Panc1 (cell line): ENCODE measurements around the gene FAM131A. TPM values are rescaled to one million over a fixed set of nuclear protein-coding genes. Genes with fewer than 3 reads are reported as not detected.

Experiments used
- ATAC-seq: fragments of 200-7000 bp; cut with Tn5 transposase; 2 replicates; pipeline ENCODE4 v1.9.1; 2020; ENCODE audit warnings: mild to moderate bottlenecking, moderate library complexity
- BruUV-seq: library from RNA; stranded (reverse); fragments of 400-500 nt; replicated peaks from 2 replicates; lab custom pipeline; 2021; lab: Mats Ljungman, UMichigan
- CTCF ChIA-PET: fragments of 300-600 bp; sonication (Branson Sonifier 250); formaldehyde crosslinking; loops from one replicate; lab custom pipeline; 2022; ENCODE audit warnings: antibody characterized with exemption; lab: Charles Lee
- POLR2A ChIA-PET: fragments of 300-600 bp; sonication (Branson Sonifier 250); formaldehyde crosslinking; loops from one replicate; lab custom pipeline; 2022; ENCODE audit warnings: antibody characterized with exemption; lab: Charles Lee
- DNase-seq: peaks from one replicate; pipeline ENCODE4 v3.0.0-alpha.2; 2010; ENCODE audit warnings: low read depth, low spot score
- H3K27ac ChIP-seq: 2 replicates; pipeline ENCODE4 v1.5.1; 2011; ENCODE audit warnings: mild to moderate bottlenecking, low read length, inconsistent platforms
- H3K27me3 ChIP-seq: fragments of 200-500 bp; sonication (Bioruptor generic); 2 replicates; pipeline ENCODE4 v1.6.0; 2014; ENCODE audit warnings: low read length, inconsistent platforms; ENCODE audit not compliant: control insufficient read depth, insufficient read depth
- H3K36me3 ChIP-seq: fragments of 200-500 bp; sonication (Bioruptor generic); 2 replicates; pipeline ENCODE4 v1.5.1; 2014; ENCODE audit warnings: inconsistent platforms, mild to moderate bottlenecking, low read length, moderate library complexity; ENCODE audit not compliant: control insufficient read depth, insufficient read depth
- H3K4me1 ChIP-seq: 2 replicates; pipeline ENCODE4 v1.5.1; 2011; ENCODE audit warnings: inconsistent platforms, mild to moderate bottlenecking, low read length, moderate library complexity; ENCODE audit not compliant: control insufficient read depth, insufficient read depth
- H3K4me3 ChIP-seq, 2 experiments: 2 replicates each; pipeline ENCODE4 v1.5.1; 2011 to 2012; ENCODE audit warnings: low read depth in 2 of 2, low read length in 2 of 2, mild to moderate bottlenecking in 2 of 2, inconsistent platforms in 1 of 2, moderate library complexity in 1 of 2
- H3K9me3 ChIP-seq: fragments of 200-500 bp; sonication (Bioruptor generic); 2 replicates; pipeline ENCODE4 v1.5.1; 2014; ENCODE audit warnings: low read depth, mild to moderate bottlenecking, inconsistent platforms, low read length, moderate library complexity; ENCODE audit not compliant: control insufficient read depth, insufficient read depth
- POLR2AphosphoS5 ChIP-seq: IDR thresholded peaks from 2 replicates; pipeline ENCODE4 v1.6.1; 2012; ENCODE audit warnings: mild to moderate bottlenecking, low read depth, low read length, moderate library complexity
- SIN3A ChIP-seq: IDR thresholded peaks from 2 replicates; pipeline ENCODE4 v1.6.1; 2012; ENCODE audit warnings: low read depth, mild to moderate bottlenecking, low read length, moderate library complexity, borderline replicate concordance; ENCODE audit not compliant: insufficient read depth
- TCF7L2 ChIP-seq: IDR thresholded peaks from 2 replicates; pipeline ENCODE4 v1.6.1; 2011; ENCODE audit warnings: mild to moderate bottlenecking, low read depth, low read length, inconsistent platforms
- in situ Hi-C: cut with HindIII; loops from 2 replicates; pipeline ENCODE4 v1.10.0; 2016; ENCODE audit warnings: low sequenced_read_pairs, low pct_unique_long_range_greater_than_20kb
- intact Hi-C: fragments of 100-400 bp; cut with micrococcal nuclease; formaldehyde crosslinking; loops from one replicate; pipeline ENCODE4 v1.10.0; 2022; ENCODE audit not compliant: unreplicated experiment
- total RNA-seq: library from RNA; stranded (reverse); gene quantifications from one replicate; pipeline ENCODE4 v1.2.1, GENCODE V29; 2021; ENCODE audit not compliant: unreplicated experiment
- TF ChIP-seq, protein P1 (sequence below), 2 experiments: IDR thresholded peaks; 2 replicates each; pipeline ENCODE4 v1.6.1; 2011 to 2012; ENCODE audit warnings: low read depth in 2 of 2, control low read depth in 1 of 2, low read length in 1 of 2, mild to moderate bottlenecking in 1 of 2, moderate library complexity in 1 of 2; ENCODE audit not compliant: insufficient read depth in 1 of 2
- TF ChIP-seq, protein P2 (sequence below): fragments of 450-650 bp; IDR thresholded peaks from 2 replicates; pipeline ENCODE4 v1.5.1; 2017; ENCODE audit warnings: mild to moderate bottlenecking

Gene FAM131A
- total RNA-seq, 1 experiment from 2014 or later, result 30.1 TPM

DNA sequence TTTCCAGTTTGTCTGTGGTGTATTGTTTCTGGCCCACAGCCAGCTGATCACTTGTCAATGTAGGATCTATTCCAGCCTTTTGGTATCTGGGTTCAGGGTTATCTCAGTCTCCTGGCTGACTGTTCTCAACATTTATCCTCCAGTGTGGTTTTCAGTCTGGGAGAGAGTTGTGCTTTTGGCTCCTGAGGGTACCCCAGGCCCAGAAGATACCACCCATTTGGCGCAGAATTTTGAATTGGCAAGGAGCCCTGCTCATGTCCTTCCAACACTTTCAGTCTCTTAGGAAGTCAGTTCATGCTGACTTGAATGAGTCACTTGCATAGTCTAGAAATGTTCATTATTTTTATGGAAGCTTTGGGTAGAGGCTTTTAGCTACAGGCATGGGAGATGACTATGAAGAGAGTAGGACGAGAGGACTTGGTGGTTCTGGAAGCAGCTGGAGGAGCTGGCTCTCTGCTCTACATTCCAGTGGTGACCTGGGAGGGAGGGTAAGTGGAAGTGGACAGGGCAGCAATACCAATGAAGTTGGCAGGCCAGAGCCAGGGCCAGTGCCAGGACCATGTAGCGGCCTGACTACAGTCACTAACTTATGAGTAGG, 31.3 kb downstream of the FAM131A start:
- peaks cover 19% of the 10 kb centered on the region for H3K36me3 ChIP-seq

DNA sequence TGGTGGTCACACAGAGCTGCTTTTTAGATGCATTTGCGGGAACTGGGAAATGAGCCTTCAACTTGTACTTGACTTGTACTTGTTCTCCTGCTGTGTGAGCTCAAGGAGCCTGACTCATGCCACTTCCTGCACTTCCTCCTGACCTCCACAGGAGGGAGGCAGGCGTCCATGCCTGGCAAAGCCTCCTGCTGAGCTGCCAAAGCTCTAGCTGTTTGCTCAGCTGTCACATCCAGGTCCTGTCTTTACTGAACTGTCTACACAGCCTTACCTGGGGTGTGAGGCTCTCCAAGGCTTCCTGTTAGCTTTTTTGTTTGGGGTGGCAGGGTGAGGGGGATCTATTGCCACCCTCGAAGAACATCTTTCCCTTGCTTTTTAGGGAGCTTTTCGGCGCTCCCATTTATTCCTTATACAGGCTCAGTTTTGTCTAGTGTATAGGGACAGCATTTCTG, 34.2 kb downstream of the FAM131A start:
- peak; percentile 93 for ATAC-seq
- in situ Hi-C loops, result no loop called here
- BruUV-seq, result no TSS peak

More for the DNA sequence above, 31.3 kb downstream of the FAM131A start:
- Histone ChIP-seq H3K9me3 (no peaks in the 10 kb centered on the region), H3K4me3 (no peak overlapping the region), H3K27ac (no peak overlapping the region), H3K27me3 (no peaks in the 10 kb centered on the region), H3K4me1 (peaks cover 18% of the 10 kb centered on the region)
- in situ Hi-C loops (no loop called here), intact Hi-C loops (no loop called here)
- ChIA-PET CTCF (no interaction called here), POLR2A (interaction anchor here (0.6 kb wide), 1 partner anchor 218 kb away, joined by 5 read pairs; no protein-coding TSS in a partner anchor)
- no peak for DNase-seq
- TF ChIP-seq, protein P1, sequence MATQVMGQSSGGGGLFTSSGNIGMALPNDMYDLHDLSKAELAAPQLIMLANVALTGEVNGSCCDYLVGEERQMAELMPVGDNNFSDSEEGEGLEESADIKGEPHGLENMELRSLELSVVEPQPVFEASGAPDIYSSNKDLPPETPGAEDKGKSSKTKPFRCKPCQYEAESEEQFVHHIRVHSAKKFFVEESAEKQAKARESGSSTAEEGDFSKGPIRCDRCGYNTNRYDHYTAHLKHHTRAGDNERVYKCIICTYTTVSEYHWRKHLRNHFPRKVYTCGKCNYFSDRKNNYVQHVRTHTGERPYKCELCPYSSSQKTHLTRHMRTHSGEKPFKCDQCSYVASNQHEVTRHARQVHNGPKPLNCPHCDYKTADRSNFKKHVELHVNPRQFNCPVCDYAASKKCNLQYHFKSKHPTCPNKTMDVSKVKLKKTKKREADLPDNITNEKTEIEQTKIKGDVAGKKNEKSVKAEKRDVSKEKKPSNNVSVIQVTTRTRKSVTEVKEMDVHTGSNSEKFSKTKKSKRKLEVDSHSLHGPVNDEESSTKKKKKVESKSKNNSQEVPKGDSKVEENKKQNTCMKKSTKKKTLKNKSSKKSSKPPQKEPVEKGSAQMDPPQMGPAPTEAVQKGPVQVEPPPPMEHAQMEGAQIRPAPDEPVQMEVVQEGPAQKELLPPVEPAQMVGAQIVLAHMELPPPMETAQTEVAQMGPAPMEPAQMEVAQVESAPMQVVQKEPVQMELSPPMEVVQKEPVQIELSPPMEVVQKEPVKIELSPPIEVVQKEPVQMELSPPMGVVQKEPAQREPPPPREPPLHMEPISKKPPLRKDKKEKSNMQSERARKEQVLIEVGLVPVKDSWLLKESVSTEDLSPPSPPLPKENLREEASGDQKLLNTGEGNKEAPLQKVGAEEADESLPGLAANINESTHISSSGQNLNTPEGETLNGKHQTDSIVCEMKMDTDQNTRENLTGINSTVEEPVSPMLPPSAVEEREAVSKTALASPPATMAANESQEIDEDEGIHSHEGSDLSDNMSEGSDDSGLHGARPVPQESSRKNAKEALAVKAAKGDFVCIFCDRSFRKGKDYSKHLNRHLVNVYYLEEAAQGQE (IDR thresholded peaks at IDR 0.05; ENCODE audit: insufficient read depth in 1 of 2, low read depth in 2 of 2, low read length in 1 of 2), result no peak
- TF ChIP-seq POLR2AphosphoS5, result no peak
- TF ChIP-seq, protein P2, sequence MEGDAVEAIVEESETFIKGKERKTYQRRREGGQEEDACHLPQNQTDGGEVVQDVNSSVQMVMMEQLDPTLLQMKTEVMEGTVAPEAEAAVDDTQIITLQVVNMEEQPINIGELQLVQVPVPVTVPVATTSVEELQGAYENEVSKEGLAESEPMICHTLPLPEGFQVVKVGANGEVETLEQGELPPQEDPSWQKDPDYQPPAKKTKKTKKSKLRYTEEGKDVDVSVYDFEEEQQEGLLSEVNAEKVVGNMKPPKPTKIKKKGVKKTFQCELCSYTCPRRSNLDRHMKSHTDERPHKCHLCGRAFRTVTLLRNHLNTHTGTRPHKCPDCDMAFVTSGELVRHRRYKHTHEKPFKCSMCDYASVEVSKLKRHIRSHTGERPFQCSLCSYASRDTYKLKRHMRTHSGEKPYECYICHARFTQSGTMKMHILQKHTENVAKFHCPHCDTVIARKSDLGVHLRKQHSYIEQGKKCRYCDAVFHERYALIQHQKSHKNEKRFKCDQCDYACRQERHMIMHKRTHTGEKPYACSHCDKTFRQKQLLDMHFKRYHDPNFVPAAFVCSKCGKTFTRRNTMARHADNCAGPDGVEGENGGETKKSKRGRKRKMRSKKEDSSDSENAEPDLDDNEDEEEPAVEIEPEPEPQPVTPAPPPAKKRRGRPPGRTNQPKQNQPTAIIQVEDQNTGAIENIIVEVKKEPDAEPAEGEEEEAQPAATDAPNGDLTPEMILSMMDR, result no peak
- TF ChIP-seq SIN3A, result no peak
- no peak for TF ChIP-seq TCF7L2
- no peak for ATAC-seq
- BruUV-seq, result no TSS peak

More for the DNA sequence above, 34.2 kb downstream of the FAM131A start:
- TF ChIP-seq POLR2AphosphoS5, result peak; percentile 39; the same call in 1 of the 2 replicates
- no peak for TF ChIP-seq TCF7L2
- TF ChIP-seq SIN3A, result 0 out of 2 replicates have a peak, but pooled peaks have one; percentile 49
- TF ChIP-seq, protein P1 (IDR thresholded peaks at IDR 0.05; ENCODE audit: insufficient read depth in 1 of 2, low read depth in 2 of 2, low read length in 1 of 2), result 0 out of 4 replicates have a peak, but pooled peaks of 1 of the 2 experiments have one; percentile 38
- TF ChIP-seq, protein P2, result peak; percentile 98
- peaks cover 12% of the 10 kb centered on the region for H3K4me1 ChIP-seq
- H3K9me3 ChIP-seq, result no peaks in the 10 kb centered on the region
- intact Hi-C loops, result loop anchor here (2.0 to 10.0 kb wide), 3 partner anchors 97 to 173 kb away; no protein-coding TSS in a partner anchor
- POLR2A ChIA-PET, result interaction anchor here (0.6 kb wide), 1 partner anchor 171 kb away, joined by 8 read pairs; no protein-coding TSS in a partner anchor
- CTCF ChIA-PET, result interaction anchor here (0.6 to 4.4 kb wide), 15 partner anchors 9 to 174 kb away, joined by 3 to 53 read pairs (median 5); no protein-coding TSS in a partner anchor
- peaks cover 14% of the 10 kb centered on the region for H3K36me3 ChIP-seq
- H3K4me3 ChIP-seq, result no peak overlapping the region
- DNase-seq, result peak; percentile 84
- H3K27ac ChIP-seq, result no peak overlapping the region
- H3K27me3 ChIP-seq, result peaks cover 8% of the 10 kb centered on the region
